Measurements from ENCODE around the gene ATR. TPM values are rescaled to one million over a fixed set of nuclear protein-coding genes. Genes with fewer than 3 reads are reported as not detected.

Gene ATR
- total and polyA plus RNA-seq, 7 experiments from 2014 or later: 11.3 to 48.3 (median 34.8) TPM

DNA sequence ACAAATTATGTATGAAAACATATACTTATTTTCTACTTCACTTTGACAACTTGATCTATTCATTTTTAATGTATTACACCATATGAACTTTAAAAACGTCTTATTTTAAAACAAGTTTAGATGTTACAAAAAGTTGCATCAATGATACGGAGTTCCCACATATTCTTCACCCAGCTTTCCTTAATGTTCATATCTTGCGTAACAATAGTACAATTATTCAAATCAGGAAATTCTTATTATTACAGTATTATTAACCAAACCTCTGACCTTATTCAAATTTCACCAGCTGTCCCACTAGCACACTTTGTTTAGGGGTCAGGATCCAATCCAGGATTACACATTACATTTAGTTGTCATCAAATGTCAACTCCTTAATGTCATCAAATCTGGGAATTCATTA is 117.8 kb downstream of the ATR start:
- ChIA-PET CTCF (no interaction called here), POLR2A (no interaction called here)
- no peak overlapping the region for H3K27ac ChIP-seq (ENCODE audit: low read depth, low read length)
- no peak for DNase-seq
- intact Hi-C loops (cut with micrococcal nuclease): no loop called here
- H3K27me3 ChIP-seq (ENCODE audit: control insufficient read depth in 2 of 2, insufficient read depth in 2 of 2, low read length in 2 of 2): no peaks in the 10 kb centered on the region
- peaks cover 0 to 13% (median 9%) of the 10 kb centered on the region in 3 experiments for H3K36me3 ChIP-seq (ENCODE audit: control insufficient read depth in 2 of 3, insufficient read depth in 3 of 3, low read length in 3 of 3)
- no peaks in the 10 kb centered on the region for H3K9me3 Mint-ChIP-seq
- no peaks in the 10 kb centered on the region for H3K4me1 ChIP-seq (ENCODE audit: control insufficient read depth in 2 of 2, insufficient read depth in 2 of 2, low read length in 2 of 2)
- H3K27ac Mint-ChIP-seq: peak overlapping the region in 2 of 9 donors; percentile 6 to 22
- no peaks in the 10 kb centered on the region for H3K9me3 ChIP-seq (ENCODE audit: control insufficient read depth in 2 of 3, low read length in 3 of 3)
- H3K4me3 ChIP-seq (ENCODE audit: low read length): no peak overlapping the region
- ATAC-seq: no peak
- H3K27me3 Mint-ChIP-seq: no peaks in the 10 kb centered on the region
- peaks cover 4 to 48% (median 20%) of the 10 kb centered on the region in 5 donors for H3K36me3 Mint-ChIP-seq
- H3K4me1 Mint-ChIP-seq: peaks cover 0 to 3% (median 0%) of the 10 kb centered on the region in 7 donors
- no peak overlapping the region for H3K4me3 Mint-ChIP-seq

DNA sequence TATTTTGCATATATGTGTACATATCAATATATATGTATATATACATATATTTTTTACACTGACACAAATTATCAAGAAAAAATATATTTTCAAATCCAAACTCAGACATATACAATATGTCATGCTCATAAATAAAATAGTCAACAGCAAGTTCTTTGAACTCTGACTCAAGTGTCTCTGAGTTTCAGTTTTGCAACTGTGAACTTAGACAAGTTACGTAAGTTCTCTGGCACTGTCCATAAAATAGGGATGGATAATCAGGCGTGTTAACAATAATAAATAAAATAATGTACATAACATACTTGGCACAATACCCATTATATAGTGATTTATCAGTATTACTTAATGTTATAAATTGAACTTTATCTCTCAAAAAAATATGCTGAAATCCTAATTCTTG is 118.6 kb downstream of the ATR start:
- Mint-ChIP-seq H3K36me3 (peaks cover 4 to 46% (median 20%) of the 10 kb centered on the region in 5 donors), H3K4me3 (no peak overlapping the region), H3K4me1 (peaks cover 0 to 3% (median 0%) of the 10 kb centered on the region in 7 donors), H3K9me3 (no peaks in the 10 kb centered on the region), H3K27ac (no peak overlapping the region), H3K27me3 (no peaks in the 10 kb centered on the region)
- intact Hi-C loops (cut with micrococcal nuclease): no loop called here
- no peaks in the 10 kb centered on the region for H3K27me3 ChIP-seq (ENCODE audit: control insufficient read depth in 2 of 2, insufficient read depth in 2 of 2, low read length in 2 of 2)
- peaks cover 0 to 13% (median 9%) of the 10 kb centered on the region in 3 experiments for H3K36me3 ChIP-seq (ENCODE audit: control insufficient read depth in 2 of 3, insufficient read depth in 3 of 3, low read length in 3 of 3)
- CTCF ChIA-PET: no interaction called here
- POLR2A ChIA-PET: no interaction called here
- ATAC-seq: no peak
- no peak overlapping the region for H3K4me3 ChIP-seq (ENCODE audit: low read length)
- H3K27ac ChIP-seq (ENCODE audit: low read depth, low read length): no peak overlapping the region
- H3K4me1 ChIP-seq (ENCODE audit: control insufficient read depth in 2 of 2, insufficient read depth in 2 of 2, low read length in 2 of 2): no peaks in the 10 kb centered on the region
- H3K9me3 ChIP-seq (ENCODE audit: control insufficient read depth in 2 of 3, low read length in 3 of 3): no peaks in the 10 kb centered on the region
- no peak for DNase-seq

DNA sequence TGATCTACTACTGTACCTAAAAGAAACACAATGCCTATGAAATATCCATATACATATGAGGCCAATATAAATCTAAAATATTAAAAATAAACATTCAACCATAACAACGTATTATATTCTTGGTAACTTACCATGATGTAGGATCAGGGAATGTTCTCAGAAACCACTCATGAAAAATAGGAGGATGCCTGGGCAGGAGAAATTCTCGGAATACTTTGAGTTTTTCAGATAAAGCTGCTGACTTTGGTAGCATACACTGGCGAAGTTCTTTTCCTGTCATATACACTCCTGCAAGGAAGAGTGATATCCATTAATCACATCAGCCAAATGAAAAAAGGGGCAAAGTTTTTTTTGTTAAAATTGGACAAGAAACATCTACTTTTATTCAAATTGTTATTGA is 119.4 kb downstream of the ATR start:
- peaks cover 4 to 42% (median 17%) of the 10 kb centered on the region in 5 donors for H3K36me3 Mint-ChIP-seq

DNA sequence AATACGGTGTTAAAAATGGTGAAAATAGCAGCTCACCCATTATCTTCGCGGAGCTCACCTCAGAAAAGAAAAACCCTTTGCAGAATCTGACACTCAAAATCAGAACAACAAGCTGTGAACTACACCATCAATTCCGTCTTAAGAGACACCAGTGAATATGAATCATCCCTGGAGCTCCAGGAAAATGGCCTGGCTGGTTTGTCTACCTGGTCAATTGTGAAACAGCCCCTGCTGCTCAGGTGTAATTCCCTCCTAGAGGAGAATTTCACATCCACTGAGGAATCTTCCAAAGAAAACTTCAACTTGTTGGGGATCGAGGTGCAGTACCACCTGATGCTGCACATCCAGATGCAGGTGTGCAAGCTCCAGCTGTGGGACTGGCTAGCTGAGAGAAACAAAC is 127.7 kb downstream of the ATR start:
- peak overlapping the region in 5 of 9 donors; percentile 25 to 50 (median 39) for H3K27ac Mint-ChIP-seq
- POLR2A ChIA-PET: interaction anchor here (0.7 kb wide), 1 partner anchor 23 kb away, joined by 3 read pairs; no protein-coding TSS in a partner anchor

More for the DNA sequence above, 119.4 kb downstream of the ATR start:
- no peaks in the 10 kb centered on the region for H3K4me1 ChIP-seq (ENCODE audit: control insufficient read depth in 2 of 2, insufficient read depth in 2 of 2, low read length in 2 of 2)
- H3K4me3 ChIP-seq (ENCODE audit: low read length): no peak overlapping the region
- Mint-ChIP-seq H3K27ac (no peak overlapping the region), H3K4me3 (no peak overlapping the region), H3K4me1 (peaks cover 0 to 3% (median 0%) of the 10 kb centered on the region in 7 donors), H3K9me3 (no peaks in the 10 kb centered on the region), H3K27me3 (no peaks in the 10 kb centered on the region)
- ATAC-seq (no peak), DNase-seq (no peak)
- CTCF ChIA-PET: no interaction called here
- H3K27ac ChIP-seq (ENCODE audit: low read depth, low read length): no peak overlapping the region
- H3K27me3 ChIP-seq (ENCODE audit: control insufficient read depth in 2 of 2, insufficient read depth in 2 of 2, low read length in 2 of 2): no peaks in the 10 kb centered on the region
- no peaks in the 10 kb centered on the region for H3K9me3 ChIP-seq (ENCODE audit: control insufficient read depth in 2 of 3, low read length in 3 of 3)
- POLR2A ChIA-PET: no interaction called here
- intact Hi-C loops (cut with micrococcal nuclease): no loop called here
- H3K36me3 ChIP-seq (ENCODE audit: control insufficient read depth in 2 of 3, insufficient read depth in 3 of 3, low read length in 3 of 3): peaks cover 0 to 13% (median 9%) of the 10 kb centered on the region in 3 experiments

DNA sequence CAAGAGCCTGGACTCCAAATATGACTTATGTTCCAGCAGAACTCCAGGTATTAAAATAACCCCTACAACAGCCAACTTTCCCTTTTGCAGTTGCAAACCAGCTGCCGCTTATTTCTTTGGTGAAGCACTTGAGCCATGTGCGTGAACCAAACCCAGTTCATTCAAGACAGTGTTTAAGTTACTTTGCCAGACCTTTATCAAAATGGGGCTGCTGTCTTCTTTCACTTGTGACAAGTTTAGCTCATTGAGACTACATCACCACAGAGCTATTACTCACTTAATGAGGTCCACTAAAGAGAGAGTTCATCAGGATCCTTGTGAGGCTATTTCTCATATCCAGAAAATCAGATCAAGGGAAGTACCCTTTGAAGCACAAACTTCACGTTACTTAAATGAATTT is 128.3 kb downstream of the ATR start:
- H3K27me3 ChIP-seq (ENCODE audit: control insufficient read depth in 2 of 2, insufficient read depth in 2 of 2, low read length in 2 of 2): no peaks in the 10 kb centered on the region
- intact Hi-C loops (cut with micrococcal nuclease): no loop called here
- ATAC-seq: no peak

More for the DNA sequence above, 127.7 kb downstream of the ATR start:
- Mint-ChIP-seq H3K4me3 (no peak overlapping the region), H3K9me3 (no peaks in the 10 kb centered on the region), H3K4me1 (peaks cover 10 to 28% (median 24%) of the 10 kb centered on the region in 7 donors), H3K36me3 (peaks cover 10 to 20% (median 15%) of the 10 kb centered on the region in 5 donors), H3K27me3 (no peaks in the 10 kb centered on the region)
- no peaks in the 10 kb centered on the region for H3K9me3 ChIP-seq (ENCODE audit: control insufficient read depth in 2 of 3, low read length in 3 of 3)
- H3K4me3 ChIP-seq (ENCODE audit: low read length): no peak overlapping the region
- peak overlapping the region; percentile 6 for H3K27ac ChIP-seq (ENCODE audit: low read depth, low read length)
- CTCF ChIA-PET: no interaction called here
- peaks cover 9 to 12% of the 10 kb centered on the region in 2 donors for H3K4me1 ChIP-seq (ENCODE audit: control insufficient read depth in 2 of 2, insufficient read depth in 2 of 2, low read length in 2 of 2)
- no peak for ATAC-seq
- H3K36me3 ChIP-seq (ENCODE audit: control insufficient read depth in 2 of 3, insufficient read depth in 3 of 3, low read length in 3 of 3): peaks cover 0 to 19% (median 5%) of the 10 kb centered on the region in 3 experiments
- no peaks in the 10 kb centered on the region for H3K27me3 ChIP-seq (ENCODE audit: control insufficient read depth in 2 of 2, insufficient read depth in 2 of 2, low read length in 2 of 2)
- intact Hi-C loops (cut with micrococcal nuclease): no loop called here
- no peak for DNase-seq

DNA sequence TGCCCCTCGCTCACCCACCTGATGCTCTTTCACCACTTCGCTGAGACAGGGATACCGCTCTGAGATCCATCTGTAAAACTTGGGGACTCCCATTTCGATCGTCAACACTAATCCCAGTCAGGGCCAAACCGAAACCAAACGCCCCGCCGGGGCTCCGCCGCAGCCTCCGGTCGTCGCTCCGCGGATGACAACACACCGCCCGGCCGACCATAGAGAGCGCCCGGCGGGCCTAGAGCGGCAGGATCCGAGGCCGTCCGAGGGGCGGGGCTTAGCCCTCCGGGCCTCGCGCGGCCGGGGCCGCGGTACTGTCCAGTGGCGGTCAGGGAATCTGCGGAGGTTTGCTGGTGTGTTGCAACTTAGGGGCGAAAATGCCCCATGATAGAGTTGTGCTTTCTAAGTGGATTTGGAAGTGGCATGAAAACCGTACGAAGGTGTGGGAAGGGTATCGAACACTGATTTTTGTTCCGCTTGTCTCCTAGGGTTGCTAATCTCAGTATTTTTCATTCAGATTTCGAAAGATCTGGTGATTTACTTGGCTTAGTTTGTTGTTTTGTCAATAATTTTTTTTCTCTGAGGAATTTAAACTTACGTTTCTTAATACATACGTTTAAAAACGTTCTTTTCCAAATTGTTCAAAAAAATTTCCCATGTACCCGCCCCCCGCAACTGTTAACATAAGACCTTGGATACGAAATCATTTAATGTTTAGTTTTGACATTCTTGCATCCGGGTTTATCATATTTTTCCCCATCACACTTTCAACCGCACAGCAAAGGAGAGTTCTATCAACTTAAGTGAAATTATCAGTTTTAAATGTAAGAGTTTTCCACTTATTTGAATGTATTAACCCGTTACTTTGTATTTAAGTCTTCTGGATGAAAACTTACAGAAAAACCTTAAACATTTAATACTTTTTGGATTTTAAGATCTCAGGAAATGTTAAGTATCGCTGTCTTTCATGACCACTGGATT is 130.4 kb downstream of the ATR start, which contains the start of gene XRN1:
Gene XRN1, minus strand, starts transcription at position 186 of the 972 bp plus-strand sequence. Its CDS starts 93 bp downstream, at position 93.
- POLR2A ChIA-PET: interaction anchor here (1.1 to 1.8 kb wide), 7 partner anchors 17 to 711 kb away, joined by 3 to 7 read pairs (median 4); partner anchors contain the start of genes ATR and U2SURP
- H3K9me3 Mint-ChIP-seq: no peaks in the 10 kb centered on the region

More for the DNA sequence above, 128.3 kb downstream of the ATR start:
- Mint-ChIP-seq H3K4me3 (no peak overlapping the region), H3K4me1 (peaks cover 17 to 35% (median 31%) of the 10 kb centered on the region in 7 donors), H3K27ac (peak overlapping the region in 2 of 9 donors; percentile 16 to 33), H3K9me3 (no peaks in the 10 kb centered on the region), H3K27me3 (no peaks in the 10 kb centered on the region), H3K36me3 (peaks cover 7 to 20% (median 13%) of the 10 kb centered on the region in 5 donors)
- no peaks in the 10 kb centered on the region for H3K9me3 ChIP-seq (ENCODE audit: control insufficient read depth in 2 of 3, low read length in 3 of 3)
- H3K36me3 ChIP-seq (ENCODE audit: control insufficient read depth in 2 of 3, insufficient read depth in 3 of 3, low read length in 3 of 3): peaks cover 0 to 19% (median 5%) of the 10 kb centered on the region in 3 experiments
- peaks cover 16 to 18% of the 10 kb centered on the region in 2 donors for H3K4me1 ChIP-seq (ENCODE audit: control insufficient read depth in 2 of 2, insufficient read depth in 2 of 2, low read length in 2 of 2)
- DNase-seq: no peak
- ChIA-PET CTCF (no interaction called here), POLR2A (no interaction called here)
- H3K27ac ChIP-seq (ENCODE audit: low read depth, low read length): no peak overlapping the region
- no peak overlapping the region for H3K4me3 ChIP-seq (ENCODE audit: low read length)

More for the DNA sequence above, 130.4 kb downstream of the ATR start, which contains the start of gene XRN1:
- peak within 1 kb of the TSS; percentile 99 for H3K27ac ChIP-seq (ENCODE audit: low read depth, low read length)
- peak within 1 kb of the TSS; percentile 89 to 100 (median 98) for H3K4me3 Mint-ChIP-seq
- H3K4me1 Mint-ChIP-seq: peaks cover 26 to 55% (median 51%) of the 10 kb centered on the region in 7 donors
- peaks cover 6 to 25% (median 19%) of the 10 kb centered on the region in 5 donors for H3K36me3 Mint-ChIP-seq
- peaks cover 31% of the 10 kb centered on the region in 2 donors for H3K4me1 ChIP-seq (ENCODE audit: control insufficient read depth in 2 of 2, insufficient read depth in 2 of 2, low read length in 2 of 2)
- peak within 1 kb of the TSS; percentile 98 to 100 (median 99) for H3K27ac Mint-ChIP-seq
- no peaks in the 10 kb centered on the region for H3K27me3 Mint-ChIP-seq
- CTCF ChIA-PET: no interaction called here
- H3K9me3 ChIP-seq (ENCODE audit: control insufficient read depth in 2 of 3, low read length in 3 of 3): no peaks in the 10 kb centered on the region
- peaks cover 0 to 19% (median under 1%) of the 10 kb centered on the region in 3 experiments for H3K36me3 ChIP-seq (ENCODE audit: control insufficient read depth in 2 of 3, insufficient read depth in 3 of 3, low read length in 3 of 3)
- H3K27me3 ChIP-seq (ENCODE audit: control insufficient read depth in 2 of 2, insufficient read depth in 2 of 2, low read length in 2 of 2): no peaks in the 10 kb centered on the region
- peak; percentile 99 for ATAC-seq
- H3K4me3 ChIP-seq (ENCODE audit: low read length): peak within 1 kb of the TSS; percentile 78
- DNase-seq: peak; percentile 90 to 97 (median 94)
- intact Hi-C loops (cut with micrococcal nuclease): loop anchor here (1.0 to 10.0 kb wide), 20 partner anchors 60 to 1525 kb away; partner anchors contain the start of genes ATR (in 2 of the 2), GK5 (in 2 of the 2), RNF7 (in 2 of the 2) and TFDP2 (in 2 of the 2)

Data from naive thymus-derived CD4-positive, alpha-beta T cell (primary cell).